Measurements from ENCODE around the gene DCLK1.
"Not testable (repeated sequence)": the region's sequence is repeated elsewhere in the genome, so short reads cannot be mapped to it uniquely, and the experiment has no call there.

Gene DCLK1

DNA sequence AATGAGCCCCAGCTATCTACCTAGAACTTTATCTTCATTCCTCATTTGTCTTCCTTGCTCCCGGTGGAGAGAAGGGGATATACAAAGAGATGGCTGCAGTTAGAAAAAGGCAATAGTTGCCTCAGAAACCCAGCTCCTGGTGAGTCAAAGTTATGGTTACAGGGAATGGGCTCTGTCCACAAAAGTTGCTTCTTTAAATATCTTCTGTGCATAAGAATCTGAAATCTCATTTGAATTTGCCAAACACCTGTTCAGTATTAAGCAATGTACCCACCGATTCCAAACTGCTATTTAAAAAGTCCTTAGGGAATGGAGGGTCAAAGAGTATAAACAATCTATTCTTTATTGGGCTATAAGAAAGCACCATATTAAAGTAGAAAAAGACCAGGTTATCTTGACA lies 48.4 kb downstream of the DCLK1 start:
- DNase-seq = no peak

DNA sequence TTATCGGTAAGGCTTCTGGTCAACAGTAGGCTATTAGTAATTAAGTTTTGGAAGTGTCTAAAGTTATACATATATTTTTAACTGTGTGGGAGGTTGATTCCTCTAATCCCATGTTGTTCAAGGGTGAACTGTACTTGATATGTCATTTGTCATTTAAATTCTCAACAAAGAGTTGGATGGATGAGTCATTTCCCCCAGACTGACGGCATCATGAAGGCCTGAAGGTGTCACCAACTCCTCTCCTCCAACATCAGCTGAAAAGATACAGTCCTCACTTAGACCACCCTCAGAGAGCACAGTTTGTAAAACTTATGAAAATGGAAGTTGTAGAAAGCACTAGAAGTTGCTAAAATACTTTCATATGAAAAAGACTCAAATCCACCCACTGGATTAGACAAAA lies 48.8 kb downstream of the DCLK1 start:
- DNase-seq = no peak

DNA sequence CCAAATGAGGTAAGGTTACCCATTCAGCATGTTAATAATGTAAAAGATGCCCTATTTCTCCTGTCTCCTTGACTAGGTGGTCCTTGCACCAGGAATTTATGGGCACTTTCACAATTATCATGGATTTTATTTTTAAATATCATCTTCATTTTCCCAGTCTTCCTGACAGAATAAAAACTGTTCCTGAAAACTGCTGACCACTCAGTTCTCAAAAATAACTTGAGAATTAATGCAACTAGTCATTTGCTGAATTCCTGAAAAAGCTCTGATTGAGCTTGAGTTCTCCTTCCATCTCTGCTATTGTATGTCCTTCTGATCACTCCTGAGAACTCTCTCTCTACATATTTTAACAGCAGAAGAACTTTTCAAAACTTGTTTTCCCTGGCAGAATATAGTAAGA lies 55.0 kb downstream of the DCLK1 start:
- no peak for DNase-seq

DNA sequence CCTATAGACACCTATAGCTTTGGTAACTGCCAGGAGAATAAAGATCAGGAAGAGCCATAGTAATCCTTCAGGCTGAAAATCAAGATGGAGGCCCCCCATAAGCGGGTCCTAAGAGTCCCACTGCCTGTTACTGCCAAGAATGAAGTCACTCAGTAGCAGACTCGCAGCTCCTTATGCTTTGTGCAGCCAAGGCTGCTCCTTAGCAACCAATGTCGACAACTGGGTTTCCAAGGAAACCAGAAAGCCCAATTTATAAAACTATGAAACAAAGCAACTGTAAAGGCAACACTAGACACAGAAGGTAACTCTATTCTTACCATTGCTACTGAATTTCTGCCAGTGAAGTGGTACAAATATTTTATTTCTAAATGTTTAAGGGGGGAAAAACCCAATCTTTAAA lies 56.5 kb downstream of the DCLK1 start:
- no peak for DNase-seq

DNA sequence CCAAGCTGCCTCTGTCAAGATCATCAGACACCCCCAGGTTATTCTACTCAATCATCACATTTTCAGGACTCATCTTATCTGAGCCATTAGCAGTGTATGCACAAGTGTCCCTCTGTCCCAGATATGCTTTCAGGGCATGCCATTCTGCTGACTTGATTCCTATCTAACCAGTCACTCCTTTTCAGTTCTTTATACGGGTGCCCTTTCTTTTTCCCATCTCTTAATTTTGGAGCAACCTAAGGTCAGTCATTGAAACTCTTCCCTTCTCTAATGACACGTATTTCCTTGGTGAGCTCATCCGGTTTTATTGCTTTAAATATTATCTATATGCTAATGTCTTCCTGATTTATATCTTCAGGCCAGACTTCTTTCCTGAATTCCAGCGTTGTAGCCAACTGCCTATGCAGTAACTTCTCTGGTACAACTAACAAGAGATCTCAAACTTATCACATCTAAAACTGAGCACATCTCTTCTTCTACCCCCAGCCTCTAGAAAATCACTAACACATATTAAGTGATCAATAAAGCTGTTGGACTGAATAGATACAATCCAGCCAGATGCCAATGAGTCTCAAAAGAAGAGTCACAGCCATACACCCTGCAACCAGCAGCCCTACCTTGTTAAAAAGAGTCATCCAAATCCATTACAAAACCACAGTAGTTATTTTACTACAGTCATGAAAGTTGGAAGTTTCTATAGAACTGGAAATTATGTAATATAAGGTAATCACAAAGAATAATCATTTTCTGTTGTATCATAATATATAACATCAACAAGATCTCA lies 58.8 kb downstream of the DCLK1 start:
- no peak for DNase-seq

DNA sequence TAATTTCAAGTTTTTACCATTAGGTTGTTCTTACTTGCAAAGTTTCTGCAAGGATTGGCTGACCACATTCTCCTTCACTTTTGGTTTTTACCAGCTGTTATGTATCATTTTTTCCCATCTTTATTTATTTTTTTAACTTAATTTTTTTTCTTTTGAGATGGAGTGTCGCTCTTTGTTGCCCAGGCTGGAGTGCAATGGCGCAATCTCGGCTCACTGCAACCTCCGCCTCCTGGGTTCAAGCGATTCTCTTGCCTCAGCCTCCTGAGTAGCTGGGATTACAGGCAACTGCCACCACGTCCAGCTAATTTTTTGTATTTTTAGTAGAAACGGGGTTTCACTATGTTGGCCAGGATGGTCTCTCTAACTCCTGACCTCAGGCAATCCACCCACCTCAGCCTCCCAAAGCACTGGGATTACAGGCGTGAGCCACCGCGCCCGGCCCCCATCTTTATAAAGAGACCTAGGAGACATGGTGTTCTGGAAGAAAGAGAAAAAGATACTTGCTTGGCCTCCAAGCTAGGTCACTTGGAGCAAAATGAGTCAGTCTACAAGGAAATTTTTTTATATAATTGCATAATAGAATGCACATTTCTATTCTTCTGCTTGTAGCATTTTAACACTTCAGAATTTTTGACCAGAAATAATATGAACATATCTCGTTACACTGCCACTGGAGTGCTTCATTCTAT lies 60.5 kb downstream of the DCLK1 start:
- not testable (repeated sequence) for DNase-seq

DNA sequence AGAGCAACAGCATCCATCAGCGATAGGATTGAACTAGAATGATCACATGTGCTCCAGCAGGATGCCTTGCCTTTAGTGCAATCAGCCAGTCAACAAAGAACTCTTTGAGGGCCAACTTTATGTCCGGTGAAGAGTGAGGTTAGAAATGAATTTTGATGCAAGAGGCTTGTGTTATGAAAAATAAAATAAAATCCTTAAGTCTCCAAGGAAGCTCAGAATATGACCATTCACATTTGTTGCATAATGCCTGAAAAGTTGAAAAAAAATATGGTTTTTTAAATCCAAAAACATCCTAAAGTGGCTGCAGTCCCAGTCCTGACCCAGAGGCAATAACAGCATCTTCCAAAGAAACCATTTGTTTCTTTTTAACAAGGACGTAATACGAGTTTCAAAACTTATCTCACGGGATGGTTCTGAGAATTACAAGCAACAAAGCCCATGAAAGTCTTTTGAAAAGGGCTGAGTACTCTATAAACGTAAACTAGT lies 61.3 kb downstream of the DCLK1 start:
- DNase-seq = no peak

DNA sequence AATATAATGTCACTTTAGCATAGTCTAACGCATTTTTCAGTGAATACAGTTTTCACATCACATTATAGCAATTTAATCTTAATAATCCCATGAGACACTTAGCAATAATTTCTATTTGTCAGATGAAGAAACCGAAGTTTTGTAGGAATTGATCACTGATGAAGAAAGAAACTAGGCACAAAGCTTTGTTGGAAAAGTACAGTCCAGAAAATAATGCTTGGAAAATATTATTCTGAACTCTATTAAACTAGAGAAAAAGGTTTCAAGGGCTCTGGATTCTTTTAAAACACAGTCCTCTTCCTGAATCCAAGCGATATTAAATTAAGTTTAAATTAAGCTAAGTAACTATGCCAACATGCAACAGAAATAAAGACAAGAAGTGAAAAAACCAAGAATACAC lies 62.2 kb downstream of the DCLK1 start:
- DNase-seq = no peak

DNA sequence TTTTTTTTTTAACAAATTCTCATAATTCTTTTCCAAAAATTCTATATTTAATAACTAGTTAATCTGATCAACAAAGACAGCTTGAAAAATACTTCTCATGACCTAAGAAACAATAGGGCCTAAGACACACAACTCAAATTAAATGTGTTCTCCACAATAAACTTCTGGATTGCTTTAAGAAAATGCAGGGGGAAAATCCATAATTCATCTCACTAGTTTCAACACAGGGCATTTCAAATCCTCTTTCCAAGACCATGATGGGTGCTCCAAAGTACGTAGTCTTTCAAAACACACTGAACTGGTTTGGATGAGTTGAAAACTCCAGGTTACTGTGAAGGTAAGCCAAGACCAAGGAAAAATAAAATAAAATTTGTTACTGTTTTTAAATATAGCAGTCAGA lies 62.6 kb downstream of the DCLK1 start:
- DNase-seq = no peak

DNA sequence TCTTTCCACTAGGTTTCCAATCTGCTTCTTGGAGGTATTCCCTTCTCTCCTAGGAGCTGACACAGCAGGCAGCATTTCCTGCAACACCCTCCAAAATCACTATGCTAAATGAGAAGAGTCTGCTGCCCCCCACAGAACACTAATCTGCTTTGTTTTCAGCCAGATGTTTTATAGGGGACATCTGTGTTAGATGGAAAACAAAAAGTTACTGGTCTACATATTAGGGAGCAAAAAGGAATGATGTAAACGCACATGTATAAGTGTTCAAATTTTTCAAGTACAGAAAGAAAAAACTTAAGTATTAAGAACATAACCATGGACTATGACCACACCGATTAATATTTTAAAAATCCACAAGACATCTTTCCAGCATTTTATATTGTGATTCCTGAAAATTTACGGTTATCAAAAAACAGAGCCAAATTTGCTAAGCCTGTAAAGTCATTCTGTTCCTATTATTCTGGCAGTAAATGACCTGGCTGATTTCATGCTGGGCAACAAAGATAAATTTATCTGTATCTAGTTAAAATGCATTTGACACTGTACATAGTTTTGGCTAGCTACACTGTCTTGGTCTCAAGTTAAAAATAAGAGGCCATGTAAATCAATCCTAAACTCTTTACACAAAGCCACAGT lies 63.3 kb downstream of the DCLK1 start:
- DNase-seq = no peak

DNA sequence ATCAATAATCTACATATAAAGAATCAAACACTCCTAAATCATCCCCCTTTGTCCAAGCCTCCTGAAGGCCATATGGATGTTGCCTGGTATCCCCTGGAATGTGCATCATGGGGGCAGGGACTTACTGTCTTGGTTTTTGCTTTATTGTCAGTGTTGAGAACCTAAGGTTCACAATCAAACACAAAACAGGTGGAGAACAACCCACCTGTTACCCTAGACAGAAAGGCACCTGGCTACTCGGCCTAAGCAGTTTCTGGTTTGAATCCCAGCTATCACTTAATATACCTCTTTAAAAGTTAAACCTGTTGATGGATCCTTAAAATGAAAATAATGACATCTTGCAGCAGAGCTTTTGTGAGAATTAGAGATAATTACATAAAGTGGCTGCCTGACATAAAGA lies 68.9 kb downstream of the DCLK1 start:
- DNase-seq = no peak

DNA sequence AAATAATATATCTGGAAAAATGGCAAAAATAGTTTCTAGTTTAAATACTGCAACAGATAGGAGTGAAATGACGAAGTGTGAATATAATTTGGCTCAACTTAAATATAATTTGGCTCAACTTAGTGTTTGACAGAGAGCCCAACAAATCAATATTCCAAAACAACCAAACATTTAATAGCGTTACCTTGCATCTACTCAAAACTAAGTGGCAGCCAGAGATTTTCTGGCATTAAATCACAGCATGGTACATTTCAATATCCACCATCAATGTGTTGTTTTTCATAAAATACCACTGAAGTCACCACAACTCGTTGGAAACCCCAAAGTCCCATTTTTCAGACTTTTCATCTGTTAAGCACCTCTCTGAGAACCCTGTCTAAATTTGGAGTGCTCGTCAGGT lies 69.6 kb downstream of the DCLK1 start:
- no peak for DNase-seq

DNA sequence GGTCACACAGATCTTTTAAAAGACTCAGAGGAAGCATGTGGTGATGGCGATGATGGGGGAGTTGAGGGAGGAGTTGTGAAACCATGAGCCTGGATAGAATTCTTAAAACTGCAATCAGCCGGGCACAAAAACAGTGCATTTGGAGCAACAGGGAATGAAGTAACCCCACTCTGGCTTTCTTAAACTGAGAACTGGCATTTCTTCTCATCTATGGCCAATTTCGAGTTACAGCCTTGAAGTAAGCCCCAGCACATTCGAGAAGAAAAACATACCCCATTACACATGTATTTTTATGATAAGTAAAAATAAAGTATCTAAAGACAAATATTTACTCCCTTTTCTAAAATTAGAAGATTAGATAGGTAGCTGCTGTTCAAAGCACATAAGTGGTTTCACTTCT lies 70.1 kb downstream of the DCLK1 start:
- DNase-seq = no peak

DNA sequence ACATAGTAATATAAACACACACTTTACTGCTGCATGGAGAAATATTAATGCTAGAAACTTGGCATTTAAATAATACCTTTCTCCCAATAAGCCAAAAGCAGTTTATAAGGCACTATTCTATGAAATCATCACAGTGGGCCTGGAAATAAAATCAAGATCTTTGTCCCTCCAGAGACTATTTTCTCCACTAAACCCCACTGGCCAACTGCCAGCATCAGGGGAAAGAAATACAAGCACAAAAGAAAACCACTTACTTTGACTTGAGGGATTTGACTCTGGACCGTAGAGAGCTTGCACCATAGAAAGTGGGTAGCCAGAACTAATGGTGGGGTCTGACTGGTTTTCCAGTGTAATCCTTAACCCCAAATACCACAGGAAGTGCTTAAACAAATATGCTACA lies 71.9 kb downstream of the DCLK1 start:
- no peak for DNase-seq

DNA sequence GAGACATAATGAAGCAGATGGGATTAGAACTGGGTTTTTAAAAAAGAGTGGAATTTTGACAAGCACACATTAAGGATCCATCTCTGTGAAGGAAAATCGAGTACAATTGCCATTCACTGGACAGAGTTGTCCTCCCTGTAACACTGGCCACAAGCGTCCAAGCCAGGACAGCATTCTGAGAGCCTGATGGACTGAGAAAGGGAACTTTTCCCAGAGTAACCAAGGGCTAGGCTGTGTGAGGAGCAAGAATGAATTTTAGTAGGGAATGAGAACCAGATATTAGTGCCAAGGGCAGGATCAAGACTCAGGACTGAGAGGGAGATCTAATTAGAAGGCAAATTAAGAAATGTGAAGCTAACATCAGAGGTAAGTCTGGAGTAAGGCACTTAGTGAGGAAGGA lies 73.1 kb downstream of the DCLK1 start:
- DNase-seq = no peak

DNA sequence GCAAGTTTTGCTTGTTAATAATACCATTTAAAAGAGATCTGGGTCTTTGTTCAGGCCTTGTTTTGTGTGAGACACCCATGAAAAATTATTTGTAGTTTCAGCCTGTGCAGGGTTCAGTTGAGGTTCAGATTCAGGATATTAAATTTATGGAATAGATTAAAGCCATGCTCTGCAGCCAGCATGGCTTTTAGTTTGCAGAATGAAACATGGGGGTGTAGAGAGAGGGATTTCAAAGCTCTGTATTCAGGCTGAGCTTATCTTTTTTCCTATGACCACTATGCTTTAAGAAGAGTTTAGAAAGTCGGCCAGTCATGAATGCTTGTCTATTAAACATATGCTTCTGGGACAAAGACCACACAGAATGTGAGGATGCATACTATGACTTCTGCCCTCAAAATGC lies 73.6 kb downstream of the DCLK1 start:
- no peak for DNase-seq

DNA sequence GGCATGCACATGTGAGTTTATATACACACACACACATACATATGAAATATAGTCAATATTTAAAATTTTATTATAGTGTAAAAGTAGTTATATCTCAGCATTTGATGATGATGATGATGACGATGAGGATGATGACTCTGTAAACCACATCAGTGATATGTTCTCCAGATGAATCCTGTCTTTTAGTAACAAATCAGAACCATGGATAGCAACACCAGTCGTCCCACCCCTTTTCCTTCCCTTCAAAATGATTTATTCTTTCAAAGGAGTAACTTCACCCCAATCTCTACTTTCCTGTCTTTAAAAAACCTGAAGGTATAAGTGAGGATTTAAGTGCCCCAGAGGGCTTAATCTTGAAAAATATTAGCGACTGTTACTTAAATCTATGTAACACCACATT lies 74.1 kb downstream of the DCLK1 start:
- DNase-seq = no peak

DNA sequence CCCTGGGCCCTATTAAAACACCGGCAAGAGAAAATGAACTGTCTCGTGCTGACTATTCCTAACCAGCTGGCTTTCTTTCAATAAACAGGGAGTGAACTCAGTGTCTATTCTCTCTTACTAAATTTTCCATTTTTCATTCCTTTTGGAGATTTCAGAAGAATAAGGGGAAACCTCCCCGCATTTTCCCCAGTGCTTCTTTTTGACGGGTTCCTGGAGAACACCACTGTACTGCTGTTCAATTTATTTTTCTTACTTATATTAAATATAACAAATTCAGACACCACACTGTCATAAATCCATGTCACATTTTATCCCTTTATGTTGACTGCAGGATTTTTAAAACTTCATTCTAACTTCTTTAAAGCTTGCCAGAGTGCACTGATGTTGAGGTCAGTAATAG lies 75.8 kb downstream of the DCLK1 start:
- no peak for DNase-seq

DNA sequence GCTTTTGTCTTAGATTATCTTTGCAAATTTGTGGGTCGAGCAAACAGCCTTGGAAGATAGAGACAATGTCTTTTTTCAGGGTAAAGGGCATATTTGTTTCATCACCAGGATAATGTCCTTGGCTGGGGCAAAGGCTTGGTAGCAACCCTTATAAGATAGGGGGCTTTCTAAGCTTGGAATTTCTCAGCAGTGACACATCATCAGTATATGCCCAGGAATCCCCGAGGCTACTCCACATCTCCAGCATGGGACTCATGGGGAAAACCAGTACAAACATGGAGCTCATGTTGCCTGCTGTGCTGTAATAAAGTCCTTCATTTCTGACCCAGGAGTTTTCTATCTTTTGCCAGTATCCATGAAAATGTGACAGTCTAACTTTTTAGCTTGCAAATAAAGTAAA lies 77.1 kb downstream of the DCLK1 start:
- DNase-seq = no peak

DNA sequence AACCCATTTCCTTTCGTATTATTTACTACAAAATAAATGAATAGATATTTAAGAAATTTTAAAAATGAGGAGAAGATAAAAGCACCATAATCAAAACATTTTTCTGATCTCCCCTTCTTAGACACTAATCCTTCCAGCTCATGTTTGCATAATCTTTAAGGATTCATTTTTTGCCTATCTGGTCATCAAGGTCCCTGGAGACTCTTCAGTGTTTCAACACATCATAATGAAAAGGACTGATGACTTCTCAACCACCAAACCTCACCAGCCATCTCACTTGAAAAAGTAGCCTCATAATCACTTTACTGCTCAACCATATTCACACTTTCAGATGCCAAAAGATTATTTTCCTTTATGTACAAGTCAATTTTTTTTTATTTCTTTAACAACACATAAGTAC lies 80.1 kb downstream of the DCLK1 start:
- no peak for DNase-seq

DNA sequence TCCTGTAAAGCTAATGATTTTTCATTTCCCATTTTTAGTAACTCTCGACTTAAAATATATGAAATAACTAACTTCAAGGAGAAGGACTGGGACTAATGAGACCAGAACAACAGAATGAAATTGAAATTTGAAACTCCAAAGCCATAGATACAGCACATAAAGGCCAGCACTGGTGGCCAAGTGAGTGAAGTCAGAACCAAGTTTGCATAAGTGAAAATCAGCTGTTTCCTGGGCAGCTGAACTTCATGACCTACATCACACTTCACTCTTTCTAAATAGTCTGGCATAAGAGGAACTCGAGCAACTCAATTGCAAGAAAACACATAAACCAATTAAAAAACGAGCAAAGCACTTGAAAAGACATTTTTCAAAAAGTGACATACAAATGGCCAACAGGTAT lies 84.5 kb downstream of the DCLK1 start:
- no peak for DNase-seq

DNA sequence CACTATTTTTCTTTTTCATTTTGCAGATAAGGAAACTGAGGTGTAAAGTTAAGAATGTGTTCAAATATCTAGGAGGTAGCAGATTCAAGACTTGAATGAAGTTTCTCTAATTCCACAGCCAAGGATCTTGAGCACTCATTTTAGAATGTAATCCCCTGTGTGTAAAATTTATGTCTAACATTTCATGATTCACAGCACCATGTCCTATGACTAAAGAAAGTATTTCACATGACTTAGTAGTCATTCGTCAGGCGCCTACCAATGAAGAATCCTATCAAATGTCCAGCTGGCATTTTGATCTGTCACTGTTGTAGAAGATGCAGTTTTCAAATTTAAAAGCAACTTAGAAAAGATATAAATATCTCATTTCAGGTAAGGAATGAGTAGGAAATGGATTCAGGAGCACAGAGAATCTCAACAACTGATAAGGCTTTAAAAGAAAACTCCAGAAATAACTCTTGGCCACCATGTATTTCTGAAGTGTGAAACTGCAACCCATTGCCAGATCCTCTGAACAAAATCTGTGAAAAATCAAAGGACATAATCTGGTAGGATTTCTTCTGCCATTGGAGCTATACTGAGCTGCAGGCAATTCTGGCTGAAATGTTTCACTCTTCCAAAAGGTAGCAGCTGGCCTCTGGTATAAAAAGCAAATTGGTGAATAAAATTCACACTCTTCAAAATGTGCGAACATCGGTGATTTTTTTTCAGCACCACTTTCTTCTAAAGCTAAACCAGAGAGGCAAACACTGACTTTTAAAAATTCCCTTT lies 92.2 kb downstream of the DCLK1 start:
- DNase-seq = no peak

DNA sequence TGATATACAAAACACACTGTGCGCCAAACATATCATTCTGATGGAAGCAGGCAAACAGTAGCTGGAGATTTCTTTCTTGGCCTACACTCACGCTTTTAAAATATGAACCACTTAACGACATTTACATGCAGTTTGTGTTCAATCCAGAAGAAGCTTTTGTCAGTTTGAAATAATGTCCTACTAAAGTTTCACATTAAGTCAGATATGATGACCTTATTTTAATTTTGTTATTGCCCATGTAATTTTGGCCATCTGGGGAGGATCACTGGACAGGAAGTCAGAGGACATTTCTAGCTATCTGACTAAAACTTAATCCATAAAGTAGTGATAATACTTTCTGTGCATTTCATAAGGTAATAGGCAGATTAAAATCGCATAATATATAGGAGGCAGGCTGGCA lies 98.1 kb downstream of the DCLK1 start:
- no peak for DNase-seq

All from NCI-H1417 treated with DMSO at 0.1 percent for 48 hours (cell line).